Anterior cingulate cortex (tissue), 58 donors: Measurements from ENCODE around the gene RPS8.
"Not testable (repeated sequence)": the region's sequence is repeated elsewhere in the genome, so short reads cannot be mapped to it uniquely, and the experiment has no call there.

Experiments used
- DNase-seq, 58 donors: peaks; one replicate each; lab custom pipeline; 2025; lab: John Stamatoyannopoulos, UW

RPS8 gene

DNA sequence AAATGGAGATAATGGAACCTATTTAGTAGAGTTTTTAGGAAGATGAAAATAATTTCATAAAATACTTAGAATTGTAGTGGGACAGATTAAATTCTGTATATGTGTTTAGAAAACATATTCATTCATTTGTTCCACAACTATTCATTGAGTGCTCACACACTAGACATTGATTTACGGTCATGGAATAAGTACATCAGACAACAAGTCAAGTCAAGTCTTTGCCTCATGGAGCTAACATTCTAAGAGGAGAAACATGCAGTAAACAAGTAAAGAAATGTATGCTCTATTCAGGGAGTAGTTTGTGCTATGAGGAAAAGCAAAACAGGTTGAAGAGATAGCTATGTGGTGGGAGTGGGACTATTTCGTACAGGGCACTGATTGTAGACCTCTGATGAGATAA is 42.0 kb downstream of the RPS8 start:
- DNase-seq, result no peak

DNA sequence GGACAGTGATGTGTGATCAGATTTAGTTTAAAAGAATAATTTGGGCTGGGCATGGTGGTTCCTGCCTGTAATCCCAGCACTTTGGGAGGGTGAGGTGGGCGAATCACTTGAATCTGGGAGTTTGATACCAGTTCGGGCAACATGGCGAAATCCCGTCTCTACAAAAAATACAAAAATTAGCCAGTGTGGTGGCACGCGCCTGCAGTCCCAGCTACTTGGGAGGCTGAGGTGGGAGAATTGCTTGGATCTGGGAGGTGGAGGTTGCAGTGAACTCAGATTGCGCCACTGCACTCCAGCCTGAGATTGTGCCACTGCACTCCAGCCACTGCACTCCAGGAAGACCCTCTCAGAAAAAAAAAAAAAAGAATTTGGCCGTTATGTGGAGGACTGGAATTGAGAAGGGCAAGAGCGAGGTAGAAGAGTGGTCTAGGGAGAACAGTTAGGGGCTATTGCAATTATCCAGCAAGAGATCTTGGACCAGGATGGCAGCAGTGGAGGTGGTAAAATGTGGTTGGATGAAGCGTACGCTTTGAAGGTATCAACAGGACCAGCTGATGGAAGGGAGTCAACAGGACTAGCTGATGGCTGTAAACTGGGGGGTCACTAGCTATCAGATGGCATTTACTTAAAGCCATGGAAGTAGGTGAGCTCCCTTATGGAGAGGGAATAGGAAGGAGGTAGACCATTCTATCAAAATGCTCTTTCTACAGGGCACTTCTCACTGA is 42.6 kb downstream of the RPS8 start:
- no peak for DNase-seq

DNA sequence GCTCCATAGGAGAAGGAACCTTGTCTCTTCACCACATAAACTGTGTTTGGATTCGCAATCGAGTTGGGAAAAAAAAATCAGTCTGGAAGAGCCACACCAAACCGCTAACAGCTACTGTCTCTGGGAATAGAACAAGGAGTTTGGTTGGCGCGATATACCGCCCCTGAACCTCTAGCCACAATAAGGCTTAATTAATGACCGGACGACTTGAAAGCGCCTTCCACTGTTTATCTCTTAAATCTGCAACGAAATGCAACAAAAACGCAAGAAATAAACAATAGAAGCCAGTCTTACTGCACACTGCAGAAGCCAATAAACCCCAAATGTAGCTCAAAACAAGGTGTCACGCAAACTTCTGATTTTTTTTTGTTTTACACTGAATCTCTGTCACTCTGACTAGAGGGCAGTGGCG is 43.9 kb downstream of the RPS8 start:
- no peak for DNase-seq

DNA sequence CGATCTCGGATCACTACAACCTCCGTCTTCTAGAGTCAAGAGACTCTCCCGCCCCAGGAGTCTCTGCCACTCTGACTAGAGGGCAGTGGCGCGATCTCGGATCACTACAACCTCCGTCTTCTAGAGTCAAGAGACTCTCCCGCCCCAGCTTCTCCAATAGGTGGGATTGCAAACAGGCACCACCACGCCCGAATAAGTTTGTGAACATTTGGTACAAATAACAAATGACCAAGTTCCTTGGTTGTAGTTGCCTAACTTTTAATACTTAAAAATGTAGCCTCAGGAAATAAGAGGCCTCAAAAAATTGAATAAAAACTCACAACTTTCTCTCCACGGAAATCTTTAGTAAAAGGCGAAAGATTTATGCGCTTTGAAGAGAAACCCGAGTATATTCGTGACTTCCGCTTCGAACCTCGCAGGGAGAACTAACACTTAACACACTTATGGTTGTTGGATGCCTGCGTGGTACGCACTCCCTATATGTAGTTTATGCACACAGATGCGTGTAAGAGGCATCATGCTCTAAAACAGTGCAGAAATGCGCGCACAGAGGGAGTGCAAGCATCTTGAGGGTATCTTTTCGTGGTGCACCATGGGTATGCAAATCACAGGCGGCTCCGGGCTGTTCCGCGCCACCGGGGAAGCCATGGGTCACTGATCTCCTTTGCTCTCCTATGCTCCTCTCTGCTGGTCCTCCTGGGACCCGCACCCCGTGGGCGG is 44.4 kb downstream of the RPS8 start:
- peak in 54 of 58 donors; percentile 18 to 80 (median 55) for DNase-seq

DNA sequence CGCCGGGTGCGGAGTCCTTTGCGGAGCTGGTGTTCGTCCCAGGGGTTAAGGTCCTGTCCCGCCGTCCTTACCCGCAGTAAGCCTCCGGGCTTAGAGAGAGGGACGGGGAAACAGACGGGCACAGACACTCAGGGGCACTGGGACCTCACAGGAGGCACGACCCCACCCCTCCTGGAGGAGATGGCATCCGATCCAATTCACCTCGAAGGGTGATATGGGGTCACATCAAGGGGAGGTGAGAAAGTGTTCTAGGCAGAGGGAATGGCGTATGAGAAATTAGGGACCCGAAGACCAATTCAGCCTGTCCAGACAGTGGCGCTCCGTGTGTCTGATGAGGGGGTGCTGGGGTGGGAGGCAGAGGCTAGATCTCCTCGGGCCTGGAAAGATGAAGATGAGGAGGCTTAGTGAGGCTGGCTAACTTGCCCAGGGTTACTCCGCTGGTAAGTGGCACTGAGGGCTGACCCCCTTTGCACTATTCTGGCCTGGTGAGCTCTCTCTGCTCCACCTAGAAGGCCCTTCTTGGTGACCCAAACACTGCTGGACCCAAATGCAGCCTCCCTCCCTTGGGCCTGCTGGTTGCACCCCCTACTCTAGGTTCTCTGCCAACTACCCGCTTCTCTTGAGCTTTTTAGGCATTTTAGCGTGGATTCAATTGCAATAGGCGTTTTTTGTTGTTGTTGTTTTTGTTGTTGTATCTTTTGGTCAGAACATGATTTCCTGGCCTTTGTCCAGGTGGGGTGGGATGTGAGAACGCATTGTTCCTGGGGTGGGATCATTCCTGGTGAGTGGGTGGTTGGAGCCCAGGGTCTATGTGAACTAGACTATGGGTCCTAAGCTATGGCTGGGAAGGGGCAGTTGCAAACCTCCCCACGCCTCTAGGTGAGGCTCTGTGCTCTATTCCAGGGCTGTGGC is 45.2 kb downstream of the RPS8 start:
- no peak for DNase-seq

- DNase-seq, result no peak
Observed at GRCh38 chr1:44821240-44821715, 45.9 kb downstream of the RPS8 start.

- no peak for DNase-seq
Observed at GRCh38 chr1:44822131-44822701, 46.9 kb downstream of the RPS8 start.

- no peak for DNase-seq
Observed at GRCh38 chr1:44822981-44823451, 47.7 kb downstream of the RPS8 start.

DNA sequence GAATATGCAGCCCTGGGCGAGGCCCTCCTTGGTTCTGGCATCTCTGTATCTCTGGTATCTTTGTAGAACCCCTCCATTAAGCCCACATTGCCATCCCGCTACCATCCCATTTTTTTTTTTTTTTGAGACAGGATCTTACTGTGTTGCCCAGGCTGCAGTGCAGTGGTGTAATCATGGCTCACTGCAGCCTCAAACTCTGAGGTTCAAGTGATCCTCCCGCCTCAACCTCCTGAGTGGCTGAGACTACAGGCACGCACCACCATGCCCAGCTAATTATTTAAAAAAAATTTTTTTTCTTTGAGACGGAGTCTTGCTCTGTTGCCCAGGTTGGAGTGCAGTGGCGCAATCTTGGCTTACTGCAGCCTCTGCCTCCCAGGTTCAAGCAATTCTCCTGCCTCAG is 49.1 kb downstream of the RPS8 start:
- not testable (repeated sequence) for DNase-seq

- peak in 24 of 58 donors; percentile 10 to 59 (median 34) for DNase-seq
Observed at GRCh38 chr1:44826375-44827196, 51.2 kb downstream of the RPS8 start.

- no peak for DNase-seq
Observed at GRCh38 chr1:44827197-44828002, 52.1 kb downstream of the RPS8 start.

DNA sequence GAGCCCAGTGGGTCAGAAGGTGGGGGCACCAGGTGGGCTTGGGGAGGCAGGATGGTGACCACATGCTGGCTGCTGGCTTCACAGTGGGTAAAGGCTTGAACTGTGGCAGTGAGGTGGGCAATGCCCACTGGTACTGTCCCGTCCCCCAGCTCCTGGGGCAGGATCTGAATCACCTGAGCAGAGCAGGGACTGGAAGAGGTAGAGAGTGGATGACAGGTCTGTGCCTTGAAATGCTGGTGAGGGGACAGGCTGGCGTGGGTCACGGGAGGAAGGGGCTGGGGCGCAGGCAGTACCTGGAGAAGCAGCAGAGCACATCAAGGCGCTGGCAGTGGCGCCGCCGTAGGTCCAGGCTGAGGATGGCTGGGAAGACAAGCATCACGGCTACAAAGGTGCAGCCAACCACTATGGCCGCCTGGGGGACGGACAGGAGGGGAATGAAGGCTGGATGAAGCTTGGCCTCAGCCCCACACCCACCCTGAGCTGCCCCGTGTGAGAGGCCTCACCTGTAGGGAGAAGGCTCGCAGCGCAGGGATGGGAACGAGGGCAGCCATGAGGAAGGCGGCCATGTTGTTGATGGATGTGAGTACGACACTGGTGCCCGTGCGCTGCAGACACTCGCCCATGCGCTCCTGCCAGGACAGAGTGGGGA is 52.8 kb downstream of the RPS8 start:
- DNase-seq, result no peak
